IMR-90 (cell line): ENCODE data around the gene THY1. TPM values are rescaled to one million over a fixed set of nuclear protein-coding genes. Genes with fewer than 3 reads are reported as not detected.
A peak's percentile ranks its signal among the peaks of the same experiment; 100 is the strongest.

Experiments
- ATAC-seq: fragments of 200-7000 bp; cut with Tn5 transposase; 2 replicates; pipeline ENCODE4 v1.9.1; 2020; ENCODE audit warnings: low read depth, mild to moderate bottlenecking, moderate library complexity
- BruUV-seq: library from RNA; stranded (reverse); fragments of 400-500 nt; replicated peaks from 2 replicates; lab custom pipeline; 2021; lab: Mats Ljungman, UMichigan
- CTCF ChIA-PET: fragments of 300-600 bp; formaldehyde crosslinking; extraction: SDS; loops from one replicate; lab custom pipeline; 2021; ENCODE audit warnings: antibody characterized with exemption; lab: Yijun Ruan, JAX
- POLR2A ChIA-PET: fragments of 300-600 bp; sonication (Branson Sonifier 250); formaldehyde crosslinking; loops from one replicate; lab custom pipeline; 2022; ENCODE audit warnings: antibody characterized with exemption; ENCODE audit not compliant: unreplicated experiment; lab: Charles Lee
- DNase-seq: peaks from one replicate; pipeline ENCODE4 v3.0.0; 2013
- H2AFZ ChIP-seq: replicated peaks from 2 replicates; pipeline ENCODE3; 2013; ENCODE audit warnings: low read length, mild to moderate bottlenecking; ENCODE audit not compliant: poor library complexity
- H2AK5ac ChIP-seq: 2 replicates; pipeline ENCODE4 v1.6.1; 2013; ENCODE audit warnings: low read depth, low read length, inconsistent platforms
- H2AK9ac ChIP-seq: replicated peaks from 2 replicates; pipeline ENCODE3; 2013; ENCODE audit warnings: mild to moderate bottlenecking, low read depth, low read length, moderate library complexity; ENCODE audit not compliant: poor library complexity
- H2BK120ac ChIP-seq: 2 replicates; pipeline ENCODE4 v1.6.1; 2013; ENCODE audit warnings: low read depth, low read length, inconsistent platforms
- H2BK15ac ChIP-seq: 3 replicates; pipeline ENCODE4 v1.6.1; 2013; ENCODE audit warnings: low read depth, low read length, inconsistent platforms
- H2BK20ac ChIP-seq: 2 replicates; pipeline ENCODE4 v1.6.1; 2013; ENCODE audit warnings: low read depth, mild to moderate bottlenecking, inconsistent platforms, low read length, moderate library complexity
- H2BK5ac ChIP-seq: 2 replicates; pipeline ENCODE4 v1.6.1; 2013; ENCODE audit warnings: mild to moderate bottlenecking, low read depth, low read length, inconsistent platforms; ENCODE audit not compliant: poor library complexity, severe bottlenecking
- H3K14ac ChIP-seq: replicated peaks from 2 replicates; pipeline ENCODE4 v1.6.1; 2013; ENCODE audit warnings: low read depth, low read length, inconsistent platforms
- H3K18ac ChIP-seq: 2 replicates; pipeline ENCODE4 v1.6.1; 2013; ENCODE audit warnings: low read depth, low read length, control low read depth
- H3K23ac ChIP-seq: 2 replicates; pipeline ENCODE4 v1.6.1; 2013; ENCODE audit warnings: low read depth, low read length, inconsistent platforms
- H3K27ac ChIP-seq: 2 replicates; pipeline ENCODE4 v1.5.1; 2013; ENCODE audit warnings: mild to moderate bottlenecking, control low read depth, low read length; ENCODE audit not compliant: insufficient read depth
- H3K27me3 ChIP-seq: 2 replicates; pipeline ENCODE4 v1.6.1; 2013; ENCODE audit warnings: low read length; ENCODE audit not compliant: control insufficient read depth, insufficient read depth
- H3K36me3 ChIP-seq: 2 replicates; pipeline ENCODE4 v1.6.1; 2013; ENCODE audit warnings: low read length, mixed read lengths; ENCODE audit not compliant: control insufficient read depth, insufficient read depth
- H3K4ac ChIP-seq: 2 replicates; pipeline ENCODE4 v1.6.1; 2013; ENCODE audit warnings: low read depth, low read length, inconsistent platforms
- H3K4me1 ChIP-seq: 2 replicates; pipeline ENCODE4 v1.6.1; 2013; ENCODE audit warnings: low read length, mixed read lengths; ENCODE audit not compliant: control insufficient read depth, insufficient read depth
- H3K4me2 ChIP-seq: 2 replicates; pipeline ENCODE4 v1.6.1; 2013; ENCODE audit warnings: low read depth, mild to moderate bottlenecking, control low read depth, low read length, moderate library complexity
- H3K4me3 ChIP-seq: 2 replicates; pipeline ENCODE4 v1.5.1; 2013; ENCODE audit warnings: low read depth, mild to moderate bottlenecking, control low read depth, low read length, moderate library complexity; ENCODE audit not compliant: insufficient read depth
- H3K56ac ChIP-seq: 2 replicates; pipeline ENCODE4 v1.6.1; 2013; ENCODE audit warnings: low read length, inconsistent platforms; ENCODE audit not compliant: insufficient read depth; ENCODE audit errors: extremely low read depth
- H3K79me1 ChIP-seq, 2 experiments: 2 replicates each; pipeline ENCODE4 v1.6.1; 2013; ENCODE audit warnings: low read length in 2 of 2, inconsistent platforms in 1 of 2, low read depth in 1 of 2
- H3K9ac ChIP-seq: 2 replicates; pipeline ENCODE4 v1.6.1; 2013; ENCODE audit warnings: low read depth, low read length, control low read depth
- H3K9me1 ChIP-seq: 2 replicates; pipeline ENCODE4 v1.6.1; 2013; ENCODE audit warnings: low read length, inconsistent platforms; ENCODE audit not compliant: insufficient read depth
- H3K9me3 ChIP-seq: 2 replicates; pipeline ENCODE4 v1.6.1; 2013; ENCODE audit warnings: low read length; ENCODE audit not compliant: control insufficient read depth, insufficient read depth
- H4K20me1 ChIP-seq: 2 replicates; pipeline ENCODE4 v1.6.1; 2013; ENCODE audit warnings: low read length, inconsistent platforms; ENCODE audit not compliant: insufficient read depth
- H4K5ac ChIP-seq: 2 replicates; pipeline ENCODE4 v1.6.1; 2013; ENCODE audit warnings: mild to moderate bottlenecking, low read depth, low read length, control low read depth
- H4K8ac ChIP-seq, 2 experiments: 2 replicates each; pipeline ENCODE4 v1.6.1; 2013; ENCODE audit warnings: low read depth in 2 of 2, low read length in 2 of 2, control low read depth in 1 of 2, inconsistent platforms in 1 of 2
- H4K91ac ChIP-seq: 2 replicates; pipeline ENCODE4 v1.6.1; 2013; ENCODE audit warnings: low read depth, low read length, inconsistent platforms; ENCODE audit not compliant: insufficient read depth
- BHLHE40 ChIP-seq: fragments of 150-350 bp; IDR thresholded peaks from 2 replicates; pipeline ENCODE4 v1.6.1; 2016; ENCODE audit warnings: mild to moderate bottlenecking, low read depth, low read length
- FOS ChIP-seq: fragments of 150-350 bp; IDR thresholded peaks from 2 replicates; pipeline ENCODE4 v1.6.1; 2016; ENCODE audit warnings: low read depth, low read length
- MAZ ChIP-seq: IDR thresholded peaks from 2 replicates; pipeline ENCODE4 v1.6.1; 2012; ENCODE audit warnings: low read depth, mild to moderate bottlenecking, low read length, improper control_type of control experiment, moderate library complexity, borderline replicate concordance
- MXI1 ChIP-seq: IDR thresholded peaks from 2 replicates; pipeline ENCODE4 v1.6.1; 2012; ENCODE audit warnings: low read depth, mild to moderate bottlenecking, low read length, moderate library complexity, borderline replicate concordance
- RCOR1 ChIP-seq: IDR thresholded peaks from 2 replicates; pipeline ENCODE4 v1.6.1; 2012; ENCODE audit warnings: mild to moderate bottlenecking, low read length, improper control_type of control experiment; ENCODE audit not compliant: insufficient replicate concordance
- USF2 ChIP-seq: fragments of 150-350 bp; IDR thresholded peaks from 2 replicates; pipeline ENCODE4 v1.6.1; 2017; ENCODE audit warnings: mild to moderate bottlenecking, antibody characterized with exemption, low read length, low read depth
- WGBS, 2 experiments: methylation state at CpG; one replicate each; pipeline versions ENCODE4 v1.1.5 to v1.1.7; 2013; ENCODE audit warnings: missing lambda C conversion rate in 2 of 2; ENCODE audit not compliant: insufficient read length in 1 of 2; ENCODE audit errors: extremely low coverage in 2 of 2; 5-methylcytosine and 5-hydroxymethylcytosine counted together
- dilution Hi-C: fragments of 300-500 bp; cut with HindIII; formaldehyde crosslinking; loops from one replicate; pipeline ENCODE4 v1.14.3; 2018; ENCODE audit warnings: low sequenced_read_pairs; ENCODE audit not compliant: unreplicated experiment
- in situ Hi-C: fragments of 300-500 bp; cut with MboI; formaldehyde crosslinking; loops from 3 replicates; pipeline ENCODE4 v1.14.3; 2019; ENCODE audit warnings: low sequenced_read_pairs, inconsistent platforms, mixed read lengths
- intact Hi-C: fragments of 100-400 bp; cut with micrococcal nuclease; formaldehyde crosslinking; loops from 2 replicates; pipeline ENCODE4 v1.10.0; 2022
- polyA plus RNA-seq, 3 experiments: library from polyadenylated mRNA; depleted of rRNA; stranded (reverse); fragments of >200 nt; gene quantifications; 2 replicates each; pipeline ENCODE4 v1.2.3, GENCODE V29; 2012; ENCODE audit warnings: low replicate concordance in 1 of 3
- total RNA-seq: library from RNA; depleted of rRNA; stranded (reverse); fragments of >200 nt; gene quantifications from 2 replicates; pipeline ENCODE4 v1.2.3, GENCODE V29; 2012

Gene THY1
- total and polyA plus RNA-seq, 2 of the 4 experiments (the other 2 are of a cell fraction) = 703 to 2,603 TPM

- Histone ChIP-seq H3K23ac (no peak overlapping the region), H3K4ac (peak overlapping the region; percentile 50; the same call in 1 of the 2 replicates), H4K20me1 (no peaks in the 10 kb centered on the region), H3K9ac (no peak overlapping the region), H3K18ac (no peak overlapping the region; the same call in 1 of the 2 replicates), H3K4me2 (no peak overlapping the region; the same call in 1 of the 2 replicates), H3K27me3 (no peaks in the 10 kb centered on the region), H3K36me3 (no peaks in the 10 kb centered on the region), H3K14ac (no peak overlapping the region), H3K4me1 (peaks cover 25% of the 10 kb centered on the region), H3K56ac (no peak overlapping the region), H3K79me1 (no peaks in the 10 kb centered on the region), H2AK5ac (peak overlapping the region; percentile 57; the same call in 1 of the 2 replicates), H3K9me3 (no peaks in the 10 kb centered on the region), H3K9me1 (no peaks in the 10 kb centered on the region), H2BK5ac (no peak overlapping the region), H2BK120ac (peak overlapping the region; percentile 26; the same call in 1 of the 2 replicates), H2BK15ac (no peak overlapping the region; the same call in 2 of the 3 replicates), H2BK20ac (peak overlapping the region; percentile 29; the same call in 1 of the 2 replicates), H2AK9ac (peak overlapping the region; percentile 39), H2AFZ (peak overlapping the region; percentile 78), H4K5ac (peak overlapping the region; percentile 13; the same call in 1 of the 2 replicates), H4K91ac (peak overlapping the region; percentile 13; the same call in 1 of the 2 replicates), H3K4me3 (no peak overlapping the region), H4K8ac (peak overlapping the region in 1 of 2 experiments; percentile 15; a peak in 2 of 4 replicates), H3K27ac (no peak overlapping the region)
- intact Hi-C loops = no loop called here
- dilution Hi-C loops = no loop called here
- WGBS, 2 experiments = 45% methylated on average over 7 of the region's 14 CpGs; no CpG with 5 or more reads in 1 of the 2 experiments
- ChIA-PET POLR2A (interaction anchor here (1.1 kb wide), 1 partner anchor 19 kb away, joined by 3 read pairs; no protein-coding TSS in a partner anchor), CTCF (interaction anchor here (1.0 to 4.0 kb wide), 7 partner anchors 8 to 100 kb away, joined by 3 to 32 read pairs (median 6); no protein-coding TSS in a partner anchor)
- in situ Hi-C loops = no loop called here
- DNase-seq (peak; percentile 86), ATAC-seq (peak; percentile 76)
- BruUV-seq = no TSS peak
- TF ChIP-seq FOS = 0 out of 2 replicates have a peak, but pooled peaks have one; percentile 4
- peak; percentile 68; the same call in 1 of the 2 replicates for TF ChIP-seq BHLHE40
- peak; percentile 44 for TF ChIP-seq RCOR1
- TF ChIP-seq MAZ = peak; percentile 66
- no peak for TF ChIP-seq USF2
- TF ChIP-seq MXI1 = no peak
Measured at GRCh38 chr11:119375337-119376196, 47.4 kb downstream of the THY1 start.
